GDM1 (cell line): ENCODE measurements around the gene POLR3H.
A peak's percentile ranks its signal among the peaks of the same experiment; 100 is the strongest.

Experiments
- DNase-seq: peaks from one replicate; lab custom pipeline; 2025; lab: John Stamatoyannopoulos, UW

Gene POLR3H

GRCh38 chr22:41535244-41535643 lies 9.0 kb downstream of the POLR3H start:
- no peak for DNase-seq

DNA sequence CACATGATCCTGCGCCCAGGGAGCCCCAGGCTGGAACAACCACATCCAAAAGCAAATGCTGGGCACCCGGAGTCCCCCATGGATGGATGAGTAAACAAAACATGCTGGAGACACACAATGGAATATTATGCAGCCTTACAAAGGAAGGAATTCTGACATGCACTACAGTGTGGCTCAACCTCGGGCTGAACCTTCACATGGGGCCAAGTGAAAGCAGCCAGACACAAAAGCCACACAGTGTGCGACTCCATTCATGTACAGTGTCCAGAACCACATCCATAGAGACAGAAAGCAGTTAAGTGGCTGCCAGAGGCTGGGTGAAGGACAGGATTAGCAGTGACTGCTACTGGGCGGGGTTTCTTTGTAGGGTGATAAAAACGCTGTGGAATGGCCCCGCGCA lies 10.1 kb downstream of the POLR3H start:
- DNase-seq: no peak

DNA sequence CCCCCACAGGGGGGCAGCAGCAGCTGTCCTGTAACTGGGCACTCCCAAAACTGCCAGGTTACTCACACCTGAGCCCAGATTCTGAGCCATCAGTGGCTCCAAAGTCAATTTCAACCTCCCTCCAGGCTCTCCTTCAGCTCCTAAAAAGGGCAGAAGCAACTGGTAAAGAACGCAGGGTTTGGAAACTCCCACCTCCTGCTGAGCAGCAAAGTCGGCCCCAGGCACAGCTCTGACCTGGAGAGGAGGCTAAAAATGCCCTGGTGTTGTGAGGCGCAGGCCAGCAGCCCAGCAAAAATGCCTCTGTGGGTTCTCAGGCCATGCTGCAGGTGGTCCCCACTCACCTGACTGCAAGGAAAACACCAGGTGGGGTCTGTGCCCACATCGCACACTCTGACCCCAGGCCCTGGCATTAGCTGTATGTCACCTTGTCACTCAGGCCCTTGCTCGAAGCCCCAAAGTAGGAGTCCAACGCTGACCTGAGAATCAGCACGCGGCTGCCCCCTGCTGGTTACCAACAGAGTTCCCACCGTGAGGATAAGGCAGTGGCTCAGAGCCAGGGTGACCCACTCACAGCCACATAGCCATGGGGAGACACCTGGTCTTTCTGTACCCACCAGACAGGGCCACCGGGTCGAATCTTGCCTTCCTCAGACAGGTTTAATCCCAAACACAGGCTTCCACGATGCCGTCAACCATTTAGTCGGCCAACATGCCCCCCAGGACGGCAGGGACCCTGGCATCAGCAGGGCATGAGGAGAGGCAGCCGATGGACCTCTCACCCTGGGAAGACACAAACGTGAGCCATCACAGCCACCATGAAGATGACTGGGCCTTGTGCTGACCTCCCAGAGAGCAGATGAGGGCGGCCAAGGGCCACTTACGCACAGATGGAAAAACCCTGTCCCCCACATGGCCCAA lies 11.1 kb downstream of the POLR3H start:
- peak; percentile 20 for DNase-seq

DNA sequence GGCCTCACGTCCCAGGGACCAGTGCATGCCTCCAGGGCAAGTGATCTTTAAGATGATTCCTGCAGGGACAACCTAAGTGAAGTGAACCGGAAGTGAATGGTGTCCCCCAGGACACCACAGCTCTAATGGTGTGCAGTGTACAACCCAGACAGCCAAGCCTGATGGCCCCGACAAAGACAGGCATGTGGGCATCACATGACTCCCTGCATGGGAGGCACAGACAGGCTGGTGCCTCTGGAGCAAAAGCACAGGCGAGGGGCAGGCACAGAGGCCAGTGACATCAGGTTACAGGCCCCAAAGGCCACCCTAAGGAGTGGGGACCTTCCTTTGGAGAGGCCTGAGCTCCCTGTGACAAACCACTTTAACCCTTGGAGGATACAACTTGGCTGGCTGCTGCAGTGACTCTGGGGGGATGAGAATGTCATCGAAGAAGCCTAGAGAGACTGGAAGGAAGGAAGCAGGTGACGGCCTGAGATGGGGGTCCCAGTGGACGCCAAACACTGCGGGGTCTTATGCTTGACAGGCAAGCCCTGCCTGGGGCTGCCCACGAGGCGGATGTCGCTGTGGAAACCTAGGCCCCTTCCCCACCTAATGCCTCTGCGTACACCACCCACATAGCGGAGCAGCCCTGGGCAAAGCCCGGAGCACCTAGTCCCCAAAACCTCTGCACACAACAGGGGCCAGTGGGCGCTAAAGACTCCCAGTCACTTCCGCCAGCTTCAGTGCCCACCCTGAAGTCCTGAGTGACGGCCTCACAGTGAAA lies 12.4 kb downstream of the POLR3H start:
- DNase-seq: no peak

DNA sequence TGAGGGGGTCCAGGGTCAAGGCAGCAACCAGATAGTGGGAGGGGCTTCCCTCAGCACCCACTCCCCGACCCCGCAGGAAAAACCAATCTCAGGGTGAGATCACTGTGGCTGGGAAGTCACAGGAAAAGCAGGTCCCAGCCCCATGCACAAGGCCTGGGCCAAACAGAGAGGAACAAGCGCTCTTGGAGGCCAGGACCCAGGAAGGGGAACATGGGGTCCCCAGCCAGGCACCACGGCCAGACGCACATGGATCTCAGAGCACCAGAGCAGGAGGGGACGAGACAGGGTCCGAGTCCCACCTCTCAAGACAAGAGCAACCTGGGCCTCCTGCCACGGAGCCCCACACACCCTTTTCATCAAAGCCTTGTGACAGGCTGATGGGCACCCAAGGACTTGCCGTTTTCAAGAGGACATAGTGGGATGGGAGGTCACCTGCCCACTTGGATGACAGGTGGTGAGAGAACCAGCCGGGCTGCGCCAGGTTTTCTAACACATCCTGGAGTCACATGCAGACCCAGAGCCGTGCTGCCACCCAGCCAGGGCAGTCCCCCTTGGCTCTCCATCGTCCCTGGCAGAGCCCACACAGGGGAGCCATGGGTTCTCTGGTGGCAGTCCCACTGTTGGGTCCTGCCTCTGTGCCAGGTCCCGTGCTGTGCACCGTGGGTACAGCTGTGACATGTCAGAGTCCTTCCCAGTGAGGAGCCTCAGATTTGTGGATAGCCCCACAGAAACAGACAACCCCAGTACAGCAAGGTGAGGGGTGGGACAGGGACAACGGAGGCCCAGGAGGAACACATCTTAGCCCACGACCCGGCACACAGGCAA lies 13.2 kb downstream of the POLR3H start:
- no peak for DNase-seq

GRCh38 chr22:41528938-41529561 lies 15.2 kb downstream of the POLR3H start:
- no peak for DNase-seq

DNA sequence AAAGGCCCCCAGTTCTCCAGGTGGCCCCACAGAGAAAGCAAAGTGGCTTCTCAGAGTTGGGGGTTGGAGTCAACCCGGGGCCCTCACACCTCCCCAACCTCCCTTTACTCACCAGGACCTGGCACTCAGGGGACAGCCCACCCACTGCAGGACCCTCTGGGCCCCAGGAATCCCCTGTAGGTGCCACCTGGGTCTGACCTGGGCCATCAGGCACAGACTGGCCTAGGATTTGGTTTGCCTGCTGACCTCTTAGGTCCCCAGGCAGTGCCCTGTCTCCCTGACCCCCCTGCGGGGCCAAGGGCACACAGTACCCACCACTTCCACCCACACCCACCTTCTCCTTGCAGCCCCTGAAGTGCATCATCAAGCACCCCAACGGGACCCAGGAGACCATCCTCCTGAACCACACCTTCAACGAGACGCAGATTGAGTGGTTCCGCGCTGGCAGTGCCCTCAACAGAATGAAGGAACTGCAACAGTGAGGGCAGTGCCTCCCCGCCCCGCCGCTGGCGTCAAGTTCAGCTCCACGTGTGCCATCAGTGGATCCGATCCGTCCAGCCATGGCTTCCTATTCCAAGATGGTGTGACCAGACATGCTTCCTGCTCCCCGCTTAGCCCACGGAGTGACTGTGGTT lies 16.0 kb downstream of the POLR3H start:
- DNase-seq: no peak

DNA sequence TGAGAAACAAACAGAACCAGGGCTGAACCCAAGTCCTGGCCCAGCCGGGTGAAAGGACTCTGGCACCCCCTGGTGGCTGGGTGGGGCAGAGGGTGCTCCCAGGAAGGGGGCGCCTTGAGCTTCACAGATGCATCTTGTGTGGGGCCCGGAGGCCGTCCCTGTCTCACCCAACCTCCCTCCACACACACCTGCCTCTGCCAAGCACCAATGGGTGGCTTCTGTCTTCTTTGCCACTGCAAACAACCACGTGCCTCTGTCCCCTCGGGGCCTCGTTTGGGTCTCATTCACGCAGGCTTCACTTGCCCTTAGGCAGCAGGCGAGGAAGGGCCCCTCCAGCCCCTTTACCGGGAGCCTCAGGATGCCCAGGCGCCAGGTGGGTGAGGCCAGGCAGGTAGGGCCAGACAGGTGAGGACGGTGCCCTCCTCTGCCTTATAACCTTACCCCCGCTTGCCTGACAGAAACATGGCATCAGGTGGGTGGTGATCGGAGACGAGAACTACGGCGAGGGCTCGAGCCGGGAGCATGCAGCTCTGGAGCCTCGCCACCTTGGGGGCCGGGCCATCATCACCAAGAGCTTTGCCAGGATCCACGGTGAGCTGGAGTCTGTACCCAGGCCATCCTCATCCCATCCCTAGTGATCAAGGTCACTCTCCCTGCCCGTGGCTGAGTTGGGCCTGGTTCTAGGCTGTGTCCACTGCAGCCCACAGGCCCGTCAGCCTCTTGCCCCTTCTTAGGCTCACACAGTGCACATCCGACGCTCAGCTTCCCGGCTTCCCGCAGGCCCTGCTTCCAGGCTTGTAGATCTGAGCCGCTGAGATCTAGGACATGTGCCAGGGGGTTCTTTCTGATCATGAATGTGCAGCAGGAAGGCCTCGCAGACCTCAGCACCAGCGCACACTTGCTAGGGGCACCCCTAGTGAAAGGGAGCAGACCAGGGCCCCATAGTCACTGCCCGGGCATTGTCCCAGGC lies 17.2 kb downstream of the POLR3H start:
- DNase-seq: no peak

DNA sequence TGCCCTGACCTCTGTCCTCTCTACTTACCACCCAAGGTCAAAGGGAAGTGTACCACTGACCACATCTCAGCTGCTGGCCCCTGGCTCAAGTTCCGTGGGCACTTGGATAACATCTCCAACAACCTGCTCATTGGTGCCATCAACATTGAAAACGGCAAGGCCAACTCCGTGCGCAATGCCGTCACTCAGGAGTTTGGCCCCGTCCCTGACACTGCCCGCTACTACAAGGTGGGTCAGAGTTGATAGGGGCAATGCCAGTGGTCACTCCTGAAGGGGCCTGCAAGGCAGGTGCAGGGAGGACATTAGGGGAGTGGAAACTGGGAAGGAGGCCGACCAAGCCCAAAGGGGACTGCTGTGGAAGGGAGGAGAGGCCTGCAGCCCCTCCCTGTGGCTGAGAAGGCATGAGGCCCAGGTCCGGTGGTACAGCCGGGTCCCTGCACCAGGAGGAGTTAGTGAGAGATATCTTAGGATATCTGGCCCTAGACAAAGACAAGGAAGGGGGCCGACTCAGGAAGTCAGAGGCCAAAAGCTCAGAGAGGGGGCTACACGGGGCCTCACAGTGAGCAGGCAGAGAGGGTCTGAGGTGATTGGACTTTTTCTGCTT lies 17.9 kb downstream of the POLR3H start:
- DNase-seq: no peak

DNA sequence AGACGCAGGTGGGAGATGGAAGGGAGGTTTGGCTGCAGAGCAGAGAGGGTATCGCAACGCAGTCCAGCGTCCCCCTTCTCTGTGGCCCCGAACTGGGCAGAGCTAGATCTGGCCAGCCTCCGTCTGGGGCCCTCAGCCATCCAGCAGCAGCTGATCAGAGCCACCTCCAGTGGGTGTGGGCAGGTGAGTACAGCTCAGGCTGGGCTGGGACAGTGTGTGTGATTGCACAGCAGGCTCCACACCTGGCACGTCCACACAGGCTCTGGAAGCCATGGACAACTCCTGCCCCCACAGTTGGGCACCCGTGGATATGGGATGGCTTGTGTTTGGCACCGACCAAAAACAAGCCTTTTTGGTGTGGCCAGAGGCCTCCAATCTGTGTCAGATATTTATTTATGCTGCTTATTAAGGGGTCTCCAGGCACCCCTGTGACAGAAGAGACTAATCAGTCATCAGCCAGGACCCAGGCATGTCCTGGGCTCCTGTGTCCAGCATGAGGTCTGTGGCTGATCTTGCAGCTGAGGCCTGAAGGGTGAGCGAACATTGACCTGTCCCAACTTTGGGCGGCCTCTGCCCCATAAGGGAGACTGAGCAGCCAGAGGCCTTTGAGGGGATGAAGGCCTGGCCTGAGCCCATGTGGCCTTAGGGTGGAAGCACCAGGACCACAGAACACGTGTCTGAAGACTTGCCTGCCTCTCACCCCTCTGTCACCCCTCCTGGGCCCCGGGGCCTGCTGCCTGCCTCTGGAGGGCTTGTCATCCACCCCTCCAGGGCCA lies 18.6 kb downstream of the POLR3H start:
- DNase-seq: no peak

- DNase-seq: peak; percentile 50
Observed at GRCh38 chr22:41524809-41525449, 19.3 kb downstream of the POLR3H start.

DNA sequence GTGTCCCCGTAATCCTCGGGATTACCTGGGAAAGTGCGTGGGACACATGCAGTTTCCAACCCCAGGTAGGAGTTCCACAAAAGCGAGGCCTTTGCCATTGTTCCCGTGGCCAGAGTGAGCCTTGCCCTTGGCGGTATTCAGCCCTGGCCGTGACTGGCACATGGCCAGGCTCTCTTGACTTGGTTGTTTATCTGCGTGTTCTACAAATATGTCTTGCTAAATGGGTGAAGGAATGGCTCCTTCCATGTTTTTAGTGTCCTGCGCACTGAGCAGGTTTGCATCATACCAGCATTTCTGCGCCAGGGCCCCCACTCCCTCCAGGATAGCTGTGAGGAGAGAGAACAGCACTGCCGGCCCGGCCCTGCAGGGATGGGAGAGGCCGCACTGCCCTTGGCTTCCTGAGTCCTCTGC lies 20.0 kb downstream of the POLR3H start:
- no peak for DNase-seq

GRCh38 chr22:41523464-41524221 lies 20.6 kb downstream of the POLR3H start:
- no peak for DNase-seq

GRCh38 chr22:41522813-41523212 lies 21.5 kb downstream of the POLR3H start:
- no peak for DNase-seq

- DNase-seq: no peak
Observed at GRCh38 chr22:41521126-41521525, 23.1 kb downstream of the POLR3H start.

DNA sequence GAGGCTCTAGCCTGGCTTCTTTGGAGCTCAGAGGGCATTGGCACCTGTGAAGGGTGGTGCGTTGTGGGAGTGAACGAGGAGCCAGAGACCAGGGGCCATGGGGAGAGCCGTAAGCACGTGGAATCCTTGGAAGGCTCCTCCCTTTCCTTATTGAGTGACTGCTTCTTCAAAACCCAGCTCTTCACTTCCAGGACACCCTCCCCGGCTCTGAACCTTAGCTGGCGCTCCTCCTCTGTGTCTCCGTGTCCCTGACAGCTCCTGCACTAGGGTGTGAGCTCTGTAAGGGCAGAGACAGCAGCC lies 26.3 kb downstream of the POLR3H start:
- no peak for DNase-seq

GRCh38 chr22:41517172-41518047 lies 26.9 kb downstream of the POLR3H start:
- no peak for DNase-seq
